Stimulated activated naive B cell treated with anti-CD40 and anti-IgM and Interleukin-4, amounts not matched to agents 10 μg/mL and 1 μg/mL and 100 μg/mL, for 72 hours (primary cell): ENCODE results near the gene PEX1.
"Not testable (repeated sequence)": the region's sequence is repeated elsewhere in the genome, so short reads cannot be mapped to it uniquely, and the experiment has no call there.

Experiments
- ATAC-seq, 2 donors: fragments of 150-1000 bp; cut with Tn5 transposase; replicated peaks; 2 replicates each; pipeline ENCODE4 v1.10.0; 2021; ENCODE audit warnings: moderate library complexity in 1 of 2
- DNase-seq: peaks from one replicate; pipeline ENCODE4 v3.0.0; 2021
- H3K27ac Mint-ChIP-seq: one replicate; pipeline ENCODE4 v1.8.0; 2022; ENCODE audit warnings: mild to moderate bottlenecking, mixed read lengths
- H3K27me3 Mint-ChIP-seq, 2 donors: one replicate each; pipeline ENCODE4 v1.8.0; 2022; ENCODE audit warnings: mixed read lengths in 2 of 2
- H3K36me3 Mint-ChIP-seq, 2 donors: one replicate each; pipeline ENCODE4 v1.8.0; 2022; ENCODE audit warnings: mixed read lengths in 2 of 2, mild to moderate bottlenecking in 1 of 2
- H3K4me1 Mint-ChIP-seq, 2 donors: one replicate each; pipeline ENCODE4 v1.8.0; 2022; ENCODE audit warnings: mixed read lengths in 2 of 2, mild to moderate bottlenecking in 1 of 2
- H3K4me3 Mint-ChIP-seq, 2 donors: one replicate each; pipeline ENCODE4 v1.8.0; 2022; ENCODE audit warnings: mild to moderate bottlenecking in 2 of 2, mixed read lengths in 2 of 2, moderate library complexity in 1 of 2
- H3K9me3 Mint-ChIP-seq, 2 donors: one replicate each; pipeline ENCODE4 v1.8.0; 2022; ENCODE audit warnings: mixed read lengths in 2 of 2, mild to moderate bottlenecking in 1 of 2

Gene PEX1

GRCh38 chr7:92485267-92485892 is 42.9 kb downstream of the PEX1 start:
- no peak overlapping the region for H3K4me3 Mint-ChIP-seq
- ATAC-seq (no peak), DNase-seq (no peak)
- no peak overlapping the region for H3K27ac Mint-ChIP-seq
- H3K9me3 Mint-ChIP-seq, result no peaks in the 10 kb centered on the region
- peaks cover 11 to 12% of the 10 kb centered on the region in 2 donors for H3K36me3 Mint-ChIP-seq
- no peaks in the 10 kb centered on the region for H3K27me3 Mint-ChIP-seq
- H3K4me1 Mint-ChIP-seq, result no peaks in the 10 kb centered on the region

GRCh38 chr7:92484226-92484625 is 44.1 kb downstream of the PEX1 start:
- peaks cover 8 to 11% of the 10 kb centered on the region in 2 donors for H3K36me3 Mint-ChIP-seq
- not testable (repeated sequence) for H3K27ac Mint-ChIP-seq, H3K4me1 Mint-ChIP-seq, H3K4me3 Mint-ChIP-seq, H3K9me3 Mint-ChIP-seq, DNase-seq, H3K27me3 Mint-ChIP-seq, ATAC-seq

- not testable (repeated sequence) for DNase-seq, H3K27me3 Mint-ChIP-seq, H3K4me3 Mint-ChIP-seq, H3K9me3 Mint-ChIP-seq, H3K4me1 Mint-ChIP-seq, ATAC-seq, H3K27ac Mint-ChIP-seq, H3K36me3 Mint-ChIP-seq
Observed at GRCh38 chr7:92483624-92484023, 44.7 kb downstream of the PEX1 start.

DNA sequence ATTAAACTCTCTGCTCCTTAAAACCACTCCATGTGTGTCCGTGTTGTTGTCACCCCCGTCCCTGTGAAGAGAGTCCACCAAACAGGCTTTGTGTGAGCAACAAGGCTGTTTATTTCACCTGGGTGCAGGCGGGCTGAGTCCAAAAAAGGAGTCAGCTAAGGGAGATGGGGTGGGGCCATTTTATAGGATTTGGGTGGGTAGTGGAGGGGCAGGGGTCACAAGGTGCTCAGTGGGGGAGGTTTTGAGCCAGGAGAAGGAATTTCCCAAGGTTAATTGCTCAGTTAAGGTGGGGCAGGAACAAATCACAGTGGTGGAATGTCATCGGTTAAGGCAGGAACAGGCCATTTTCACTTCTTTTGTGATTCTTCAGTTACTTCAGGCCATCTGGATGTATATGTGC is 49.2 kb downstream of the PEX1 start:
- not testable (repeated sequence) for H3K27ac Mint-ChIP-seq, H3K4me3 Mint-ChIP-seq, H3K4me1 Mint-ChIP-seq, ATAC-seq, H3K27me3 Mint-ChIP-seq, DNase-seq, H3K9me3 Mint-ChIP-seq
- H3K36me3 Mint-ChIP-seq, result peaks cover 11 to 15% of the 10 kb centered on the region in 2 donors

DNA sequence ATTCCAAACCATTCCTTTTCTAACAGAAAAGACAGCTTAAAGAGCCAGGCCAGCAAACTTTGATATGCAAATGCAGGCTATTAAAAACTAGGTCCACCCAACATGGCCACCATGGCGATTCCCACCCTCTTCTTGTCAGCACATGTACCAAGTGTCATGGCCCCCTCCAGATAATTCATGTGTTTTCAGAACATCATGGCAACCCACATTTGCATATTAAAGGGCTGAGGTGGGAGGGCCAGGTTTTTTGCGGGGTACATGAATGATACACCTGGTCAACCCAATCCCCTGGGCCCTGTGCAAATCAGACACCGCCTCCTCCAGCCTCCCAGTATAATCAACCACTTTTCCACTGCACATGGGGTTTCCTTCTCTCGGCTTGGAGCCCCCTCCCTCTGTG is 49.6 kb downstream of the PEX1 start:
- no peak overlapping the region for H3K4me3 Mint-ChIP-seq
- H3K27ac Mint-ChIP-seq, result no peak overlapping the region
- H3K4me1 Mint-ChIP-seq, result no peaks in the 10 kb centered on the region
- H3K27me3 Mint-ChIP-seq, result no peaks in the 10 kb centered on the region
- no peaks in the 10 kb centered on the region for H3K9me3 Mint-ChIP-seq
- ATAC-seq, result no peak
- no peak for DNase-seq
- H3K36me3 Mint-ChIP-seq, result peaks cover 11 to 15% of the 10 kb centered on the region in 2 donors

GRCh38 chr7:92478095-92478494 is 50.2 kb downstream of the PEX1 start:
- Mint-ChIP-seq H3K36me3 (peaks cover 11 to 15% of the 10 kb centered on the region in 2 donors), H3K27me3 (no peaks in the 10 kb centered on the region), H3K9me3 (no peaks in the 10 kb centered on the region), H3K27ac (no peak overlapping the region), H3K4me1 (no peaks in the 10 kb centered on the region), H3K4me3 (no peak overlapping the region)
- no peak for DNase-seq
- ATAC-seq, result no peak

DNA sequence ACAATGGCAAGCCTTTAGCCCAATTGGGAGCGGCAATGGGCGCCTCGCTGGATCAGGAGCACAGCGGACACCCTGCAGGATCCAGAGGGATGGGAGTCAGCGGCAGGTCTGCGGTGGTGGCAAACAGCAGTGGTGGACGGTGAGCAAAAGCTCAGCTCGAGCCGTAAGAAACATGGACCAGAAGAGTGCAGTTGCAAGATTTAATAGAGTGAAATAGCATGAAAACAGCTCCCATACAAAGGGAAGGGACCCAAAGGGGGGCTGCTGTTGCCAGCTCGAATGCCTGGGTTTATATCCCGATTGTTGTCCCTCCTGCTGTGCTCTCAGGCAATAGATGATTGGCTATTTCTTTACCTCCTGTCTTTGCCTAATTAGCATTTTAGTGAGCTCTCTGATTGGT is 50.6 kb downstream of the PEX1 start, which contains the start of gene ERVW-1:
Gene ERVW-1 (minus strand): TSS at position 266 of the 400 bp plus-strand sequence. CDS start 7,565 bp downstream, outside the sequence.
- ATAC-seq, result not testable (repeated sequence)

GRCh38 chr7:92475851-92476590 is 52.3 kb downstream of the PEX1 start:
- H3K4me3 Mint-ChIP-seq, DNase-seq, H3K9me3 Mint-ChIP-seq, H3K27me3 Mint-ChIP-seq, H3K27ac Mint-ChIP-seq, ATAC-seq, H3K4me1 Mint-ChIP-seq: not testable (repeated sequence)
- H3K36me3 Mint-ChIP-seq, result peaks cover 18 to 21% of the 10 kb centered on the region in 2 donors

More for the DNA sequence above, 50.6 kb downstream of the PEX1 start, which contains the start of gene ERVW-1:
- H3K9me3 Mint-ChIP-seq, H3K4me3 Mint-ChIP-seq, H3K27me3 Mint-ChIP-seq, H3K4me1 Mint-ChIP-seq, H3K27ac Mint-ChIP-seq, DNase-seq: not testable (repeated sequence)
- peaks cover 12 to 17% of the 10 kb centered on the region in 2 donors for H3K36me3 Mint-ChIP-seq

- H3K4me3 Mint-ChIP-seq, H3K27me3 Mint-ChIP-seq, ATAC-seq, H3K4me1 Mint-ChIP-seq, H3K9me3 Mint-ChIP-seq, DNase-seq, H3K27ac Mint-ChIP-seq: not testable (repeated sequence)
- peaks cover 18 to 24% of the 10 kb centered on the region in 2 donors for H3K36me3 Mint-ChIP-seq
Observed at GRCh38 chr7:92475261-92475770, 53.0 kb downstream of the PEX1 start.

DNA sequence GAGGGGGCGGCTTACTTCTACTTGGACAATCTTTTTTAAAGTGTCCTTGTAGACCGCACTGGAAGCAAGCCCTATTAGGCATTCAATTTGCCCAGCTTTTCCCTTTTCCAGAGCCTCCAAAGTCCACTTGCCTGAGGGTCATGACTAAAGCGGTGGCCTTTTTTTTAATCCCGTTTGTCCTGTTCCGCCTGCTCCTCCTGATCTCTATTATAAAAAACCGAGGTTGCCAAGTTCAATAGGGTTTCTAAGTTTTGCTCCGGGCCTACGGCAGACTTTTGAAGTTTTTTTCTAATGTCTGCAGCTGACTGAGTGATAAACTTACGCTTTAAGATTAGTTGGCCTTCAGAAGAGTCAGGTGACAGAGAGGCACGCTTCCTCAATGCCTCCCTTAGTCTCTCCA is 54.3 kb downstream of the PEX1 start:
- H3K27ac Mint-ChIP-seq, H3K4me1 Mint-ChIP-seq, ATAC-seq, H3K4me3 Mint-ChIP-seq, H3K27me3 Mint-ChIP-seq, H3K9me3 Mint-ChIP-seq, DNase-seq: not testable (repeated sequence)
- H3K36me3 Mint-ChIP-seq, result peaks cover 31 to 32% of the 10 kb centered on the region in 2 donors

- peaks cover 29 to 41% of the 10 kb centered on the region in 2 donors for H3K36me3 Mint-ChIP-seq
- not testable (repeated sequence) for H3K4me3 Mint-ChIP-seq, H3K4me1 Mint-ChIP-seq, H3K27ac Mint-ChIP-seq, H3K9me3 Mint-ChIP-seq, ATAC-seq, DNase-seq, H3K27me3 Mint-ChIP-seq
Observed at GRCh38 chr7:92468589-92468988, 59.7 kb downstream of the PEX1 start.

DNA sequence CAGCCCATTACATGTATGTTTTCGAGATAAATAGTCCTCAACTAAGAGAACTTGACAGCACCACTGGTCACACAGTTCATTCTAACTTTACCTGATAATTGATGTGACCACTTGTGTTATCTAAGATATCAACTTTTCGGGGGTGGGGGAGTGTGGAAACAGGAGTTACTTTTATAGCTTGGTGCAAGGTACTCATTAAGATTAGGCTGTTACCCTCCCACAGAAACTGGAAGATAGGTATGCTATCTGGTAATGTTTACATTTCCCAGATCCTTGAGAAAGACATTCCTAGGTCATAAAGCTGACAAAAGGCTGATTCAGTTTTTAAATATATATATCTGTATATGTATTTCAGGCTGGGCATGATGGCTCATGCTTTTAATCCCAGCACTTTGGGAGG is 61.6 kb downstream of the PEX1 start:
- DNase-seq, result no peak
- Mint-ChIP-seq H3K4me3 (no peak overlapping the region), H3K9me3 (peaks cover 4 to 8% of the 10 kb centered on the region in 2 donors), H3K27me3 (no peaks in the 10 kb centered on the region), H3K36me3 (peaks cover 27 to 43% of the 10 kb centered on the region in 2 donors), H3K27ac (no peak overlapping the region), H3K4me1 (no peaks in the 10 kb centered on the region)
- no peak for ATAC-seq

- Mint-ChIP-seq H3K9me3 (peaks cover 4 to 8% of the 10 kb centered on the region in 2 donors), H3K27me3 (no peaks in the 10 kb centered on the region), H3K4me3 (no peak overlapping the region), H3K27ac (no peak overlapping the region), H3K4me1 (no peaks in the 10 kb centered on the region), H3K36me3 (peaks cover 20 to 42% of the 10 kb centered on the region in 2 donors)
- DNase-seq (no peak), ATAC-seq (no peak)
Observed at GRCh38 chr7:92464515-92464914, 63.8 kb downstream of the PEX1 start.

DNA sequence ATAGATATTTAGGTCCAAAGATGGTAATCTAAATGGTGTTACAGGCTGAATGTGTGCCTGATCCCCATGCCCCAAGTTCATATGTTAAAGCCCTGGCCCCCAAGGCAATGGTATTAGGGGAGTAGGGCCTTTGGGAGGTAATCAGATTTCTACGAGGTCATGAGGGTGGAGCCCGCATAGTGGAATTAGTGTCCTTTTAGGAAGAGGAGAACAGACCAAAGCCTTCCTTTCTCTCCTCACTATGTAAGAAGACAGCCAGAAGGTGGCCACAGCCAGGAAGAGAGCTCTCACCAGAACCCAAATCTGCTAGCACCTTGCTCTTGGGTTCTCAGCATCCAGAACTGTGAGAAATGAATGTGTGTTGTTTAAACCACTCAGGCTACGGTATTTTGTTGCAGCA is 65.8 kb downstream of the PEX1 start:
- Mint-ChIP-seq H3K27me3 (no peaks in the 10 kb centered on the region), H3K36me3 (peaks cover 9 to 24% of the 10 kb centered on the region in 2 donors), H3K9me3 (peaks cover 0 to 2% of the 10 kb centered on the region in 2 donors), H3K27ac (no peak overlapping the region), H3K4me1 (no peaks in the 10 kb centered on the region), H3K4me3 (no peak overlapping the region)
- ATAC-seq (no peak), DNase-seq (no peak)
